Testis (tissue), 2 donors: ENCODE results near the gene CDH22.

Experiments used
- POLR2A ChIP-seq: fragments of 450-650 bp; IDR thresholded peaks from one replicate; pipeline ENCODE4 v1.6.1; 2017; ENCODE audit warnings: antibody characterized with exemption, mild to moderate bottlenecking, moderate library complexity
- TF ChIP-seq, protein P1 (sequence below), 3 experiments: fragments of 450-650 bp in 2 of 3; fragments of 200-600 bp in 1 of 3; sonication (generic) in 1 of 3; IDR thresholded peaks; one replicate each; pipeline ENCODE4 v1.5.1; 2016 to 2019; ENCODE audit warnings: antibody characterized with exemption in 3 of 3, mild to moderate bottlenecking in 2 of 3, moderate library complexity in 1 of 3

DNA sequence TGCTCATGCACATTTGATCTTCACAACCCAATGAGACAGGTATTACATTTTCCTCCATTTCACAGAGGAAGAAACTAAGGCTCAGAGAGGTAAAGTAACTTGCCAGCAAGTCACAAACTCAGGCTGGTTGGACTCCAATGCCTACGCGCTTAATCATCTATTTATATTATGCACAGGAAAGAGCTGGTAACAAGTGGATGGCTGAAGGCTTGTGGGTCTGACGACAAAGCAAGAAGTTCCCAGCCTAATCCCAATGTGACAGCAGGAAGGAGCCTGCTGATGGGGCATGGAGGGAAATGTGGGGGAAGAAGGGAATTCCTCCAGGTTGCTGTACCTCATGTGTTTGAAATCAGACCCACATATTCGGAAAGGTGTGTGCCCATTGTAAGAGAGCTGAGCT is 3.9 kb downstream of the CDH22 start:
- no peak for TF ChIP-seq POLR2A
- TF ChIP-seq, protein P1, sequence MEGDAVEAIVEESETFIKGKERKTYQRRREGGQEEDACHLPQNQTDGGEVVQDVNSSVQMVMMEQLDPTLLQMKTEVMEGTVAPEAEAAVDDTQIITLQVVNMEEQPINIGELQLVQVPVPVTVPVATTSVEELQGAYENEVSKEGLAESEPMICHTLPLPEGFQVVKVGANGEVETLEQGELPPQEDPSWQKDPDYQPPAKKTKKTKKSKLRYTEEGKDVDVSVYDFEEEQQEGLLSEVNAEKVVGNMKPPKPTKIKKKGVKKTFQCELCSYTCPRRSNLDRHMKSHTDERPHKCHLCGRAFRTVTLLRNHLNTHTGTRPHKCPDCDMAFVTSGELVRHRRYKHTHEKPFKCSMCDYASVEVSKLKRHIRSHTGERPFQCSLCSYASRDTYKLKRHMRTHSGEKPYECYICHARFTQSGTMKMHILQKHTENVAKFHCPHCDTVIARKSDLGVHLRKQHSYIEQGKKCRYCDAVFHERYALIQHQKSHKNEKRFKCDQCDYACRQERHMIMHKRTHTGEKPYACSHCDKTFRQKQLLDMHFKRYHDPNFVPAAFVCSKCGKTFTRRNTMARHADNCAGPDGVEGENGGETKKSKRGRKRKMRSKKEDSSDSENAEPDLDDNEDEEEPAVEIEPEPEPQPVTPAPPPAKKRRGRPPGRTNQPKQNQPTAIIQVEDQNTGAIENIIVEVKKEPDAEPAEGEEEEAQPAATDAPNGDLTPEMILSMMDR (IDR thresholded peaks at IDR 0.05): no peak
